K562 (cell line): ENCODE data around the gene SUV39H2. TPM values are rescaled to one million over a fixed set of nuclear protein-coding genes. Genes with fewer than 3 reads are reported as not detected.

Source experiments
- CEBPG ChIP-seq, 3 experiments: fragments of 200-800 bp in 1 of 3; sonication (Bioruptor generic) in 1 of 3; sonication (generic) in 1 of 3; formaldehyde crosslinking in 1 of 3; IDR thresholded peaks in 2 of 3; conservative IDR thresholded peaks in 1 of 3; 2 replicates each; pipeline versions ENCODE4 v1.6.1 to v1.8.0; 2016 to 2022; ENCODE audit warnings: missing compliant biosample characterization in 2 of 3, missing genetic modification characterization in 2 of 3, mild to moderate bottlenecking in 1 of 3, missing genetic modification reagents in 1 of 3
- DEAF1 ChIP-seq: fragments of 450-650 bp; formaldehyde crosslinking; IDR thresholded peaks from 2 replicates; pipeline ENCODE4 v1.4.0; 2020; ENCODE audit warnings: mild to moderate bottlenecking, moderate library complexity
- ESRRB ChIP-seq: fragments of 250-450 bp; sonication (Bioruptor Pico); IDR thresholded peaks from 2 replicates; pipeline ENCODE4 v1.5.0; 2020; ENCODE audit warnings: mild to moderate bottlenecking, moderate library complexity, borderline replicate concordance
- MCM3 ChIP-seq: fragments of 450-650 bp; IDR thresholded peaks from 2 replicates; pipeline ENCODE4 v1.6.1; 2016
- MECOM ChIP-seq: fragments of 250-450 bp; sonication (Bioruptor Pico); IDR thresholded peaks from 2 replicates; pipeline ENCODE4 v1.8.0; 2022; ENCODE audit warnings: inconsistent platforms
- MIER1 ChIP-seq: fragments of 450-650 bp; IDR thresholded peaks from 2 replicates; pipeline ENCODE4 v1.6.1; 2016; ENCODE audit warnings: antibody characterized with exemption, mild to moderate bottlenecking, low read depth
- MNT ChIP-seq, 2 experiments: fragments of 450-650 bp; conservative IDR thresholded peaks; 2 replicates each; pipeline ENCODE4 v1.6.1; 2017; ENCODE audit warnings: mild to moderate bottlenecking in 2 of 2, moderate library complexity in 2 of 2
- MYC ChIP-seq, 2 experiments: fragments of 250-450 bp in 1 of 2; sonication (Bioruptor Pico) in 1 of 2; IDR thresholded peaks; 2 replicates each; pipeline versions ENCODE4 v1.5.1 to v1.6.1; 2012 to 2021; ENCODE audit warnings: low read depth in 2 of 2, borderline replicate concordance in 1 of 2, improper control_type of control experiment in 1 of 2, low read length in 1 of 2, mild to moderate bottlenecking in 1 of 2, moderate library complexity in 1 of 2
- NCOA4 ChIP-seq: fragments of 450-650 bp; IDR thresholded peaks from 2 replicates; pipeline ENCODE4 v1.6.1; 2018; ENCODE audit warnings: mild to moderate bottlenecking; ENCODE audit not compliant: partially characterized antibody
- NFIX ChIP-seq: fragments of 250-450 bp; sonication (Bioruptor Pico); IDR thresholded peaks from 2 replicates; pipeline ENCODE4 v1.4.0; 2020; ENCODE audit warnings: low read depth, mild to moderate bottlenecking, moderate library complexity
- NFXL1 ChIP-seq: fragments of 450-650 bp; formaldehyde crosslinking; IDR thresholded peaks from 2 replicates; pipeline ENCODE4 v1.4.0; 2021; ENCODE audit warnings: mild to moderate bottlenecking
- OTX1 ChIP-seq: fragments of 450-650 bp; formaldehyde crosslinking; IDR thresholded peaks from 2 replicates; pipeline ENCODE4 v1.4.0; 2022; ENCODE audit warnings: mild to moderate bottlenecking
- POLR2H ChIP-seq: IDR thresholded peaks from 2 replicates; pipeline ENCODE4 v1.6.1; 2016; ENCODE audit warnings: missing genetic modification characterization, low read depth, mild to moderate bottlenecking, control low read depth, missing compliant biosample characterization, moderate library complexity
- POLR3A ChIP-seq: IDR thresholded peaks from 2 replicates; pipeline ENCODE4 v1.6.1; 2011; ENCODE audit warnings: borderline replicate concordance, mild to moderate bottlenecking, moderate library complexity; ENCODE audit not compliant: insufficient read length, insufficient read depth; ENCODE audit errors: extremely low read depth
- RAD21 ChIP-seq, 2 experiments: fragments of 250-450 bp in 1 of 2; fragments of 450-650 bp in 1 of 2; sonication (Bioruptor Pico) in 1 of 2; formaldehyde crosslinking in 1 of 2; IDR thresholded peaks in 1 of 2; conservative IDR thresholded peaks in 1 of 2; 2 replicates each; pipeline versions ENCODE4 v1.4.0 to v1.8.0; 2020 to 2022; ENCODE audit warnings: mild to moderate bottlenecking in 2 of 2, moderate library complexity in 1 of 2
- RBM25 ChIP-seq: fragments of 200-400 bp; formaldehyde crosslinking; IDR thresholded peaks from 2 replicates; pipeline ENCODE4 v1.6.1; 2018; ENCODE audit warnings: low read length, low read depth, moderate library complexity; ENCODE audit not compliant: severe bottlenecking
- SMAD2 ChIP-seq: fragments of 150-350 bp; IDR thresholded peaks from 2 replicates; pipeline ENCODE4 v1.6.1; 2014; ENCODE audit warnings: low read depth, mild to moderate bottlenecking, low read length
- STAT5B ChIP-seq: fragments of 250-450 bp; sonication (Bioruptor Pico); IDR thresholded peaks from 2 replicates; pipeline ENCODE4 v1.8.0; 2021; ENCODE audit warnings: mild to moderate bottlenecking, inconsistent platforms
- TCF7 ChIP-seq: sonication (generic); IDR thresholded peaks from 2 replicates; pipeline ENCODE4 v1.6.1; 2016; ENCODE audit warnings: antibody characterized with exemption, borderline replicate concordance
- U2AF2 ChIP-seq: fragments of 200-400 bp; formaldehyde crosslinking; optimal IDR thresholded peaks from 2 replicates; pipeline ENCODE3; 2017; ENCODE audit warnings: low read depth, mild to moderate bottlenecking, low read length
- YBX1 ChIP-seq: fragments of 450-650 bp; IDR thresholded peaks from 2 replicates; pipeline ENCODE4 v1.7.1; 2016; ENCODE audit warnings: mild to moderate bottlenecking
- ZBTB43 ChIP-seq: sonication (generic); formaldehyde crosslinking; IDR thresholded peaks from 2 replicates; pipeline ENCODE4 v1.8.0; 2023; ENCODE audit warnings: mild to moderate bottlenecking, missing genetic modification reagents
- ZNF12 ChIP-seq: sonication (generic); formaldehyde crosslinking; IDR thresholded peaks from 2 replicates; pipeline ENCODE4 v1.4.0; 2020; ENCODE audit warnings: mild to moderate bottlenecking, missing genetic modification reagents
- ZNF140 ChIP-seq: fragments of 250-450 bp; sonication (Bioruptor Pico); IDR thresholded peaks from 2 replicates; pipeline ENCODE4 v1.8.0; 2021; ENCODE audit warnings: moderate library complexity, mild to moderate bottlenecking, inconsistent platforms
- ZNF707 ChIP-seq: fragments of 250-450 bp; sonication (Bioruptor Pico); conservative IDR thresholded peaks from 2 replicates; pipeline ENCODE4 v1.8.0; 2022; ENCODE audit warnings: inconsistent platforms, mild to moderate bottlenecking, moderate library complexity
- polyA plus RNA-seq, 8 experiments: library from polyadenylated mRNA; depleted of rRNA in 4 of 8; stranded (reverse) in 5 of 8; unstranded in 3 of 8; fragments of >200 nt; fragmentation: Nextera tagmentation in 2 of 8; fragmentation: Illumina TruSeq in 1 of 8; extraction: Ambion mirVana in 2 of 8; extraction: Trizol in 1 of 8; gene quantifications; 2 replicates each; pipeline versions ENCODE4 v1.2.1 to v1.2.3, GENCODE V29; 2011 to 2014; ENCODE audit warnings: inconsistent platforms in 1 of 8, missing spikeins in 1 of 8
- total RNA-seq, 7 experiments: library from RNA; depleted of rRNA in 6 of 7; stranded (reverse); fragments of >200 nt in 6 of 7; fragmentation: Illumina TruSeq in 2 of 7; extraction: Trizol in 2 of 7; gene quantifications; 2 replicates each; pipeline versions ENCODE4 v1.2.1 to v1.2.3, GENCODE V29; 2011 to 2021; ENCODE audit warnings: low replicate concordance in 1 of 7

Gene SUV39H2
- total and polyA plus RNA-seq, 9 of the 15 experiments (the other 6 are each of a cell fraction or from before 2014, with no cell fraction given) = 24.1 to 54.3 (median 41.3) TPM

GRCh38 chr10:14889318-14889717 lies 10.7 kb downstream of the SUV39H2 start (continued):
- TF ChIP-seq ESRRB (CRISPR knock-in tag) = no peak
- TF ChIP-seq POLR2H (tag) = no peak
- TF ChIP-seq U2AF2 = no peak
- no peak for TF ChIP-seq MYC (IDR thresholded peaks at IDR 0.05; ENCODE audit: low read depth, low read length)
- TF ChIP-seq MYC (CRISPR knock-in tag; IDR thresholded peaks at IDR 0.05; ENCODE audit: borderline replicate concordance, low read depth) = no peak
- TF ChIP-seq ZNF140 = no peak
- 0 out of 2 replicates have a peak, but pooled peaks have one; percentile 10 for TF ChIP-seq DEAF1 (CRISPR knock-in tag)
- TF ChIP-seq RAD21 (CRISPR knock-in tag; conservative IDR thresholded peaks at IDR 0.05 in 1 of 2, IDR thresholded peaks at IDR 0.05 in 1 of 2) = peak; percentile 52 to 57
- no peak for TF ChIP-seq TCF7
- no peak for TF ChIP-seq NFXL1 (CRISPR knock-in tag)
- TF ChIP-seq NCOA4 = no peak
- no peak for TF ChIP-seq ZBTB43 (CRISPR knock-in tag)
- TF ChIP-seq MECOM = peak; percentile 25; the same call in 1 of the 2 replicates
- no peak for TF ChIP-seq MIER1
- TF ChIP-seq YBX1 = no peak
- TF ChIP-seq OTX1 (CRISPR knock-in tag) = no peak
- no peak for TF ChIP-seq STAT5B
- peak in 1 of 2 experiments; percentile 34; a peak in 1 of 4 replicates for TF ChIP-seq MNT (conservative IDR thresholded peaks at IDR 0.05)
- no peak for TF ChIP-seq ZNF12 (CRISPR knock-in tag)
- no peak for TF ChIP-seq CEBPG (CRISPR knock-in tag; IDR thresholded peaks at IDR 0.05)
- no peak for TF ChIP-seq CEBPG (tag; conservative IDR thresholded peaks at IDR 0.05 in 1 of 2, IDR thresholded peaks at IDR 0.05 in 1 of 2)
- TF ChIP-seq NFIX = no peak
- peak; percentile 5 for TF ChIP-seq RBM25
- TF ChIP-seq ZNF707 (CRISPR knock-in tag) = no peak
- TF ChIP-seq SMAD2 = no peak
- no peak for TF ChIP-seq MCM3
- no peak for TF ChIP-seq POLR3A
